Dermis microvascular lymphatic vessel endothelial cell (primary cell): ENCODE data around the gene MICAL3. TPM values are rescaled to one million over a fixed set of nuclear protein-coding genes. Genes with fewer than 3 reads are reported as not detected.
"Not testable (repeated sequence)": the region's sequence is repeated elsewhere in the genome, so short reads cannot be mapped to it uniquely, and the experiment has no call there.

Experiments used
- DNase-seq, 2 donors: peaks; one replicate each; pipeline versions ENCODE4 v3.0.0 to v3.0.0-alpha.2; 2010; ENCODE audit warnings: low read depth in 2 of 2
- total RNA-seq: library from RNA; depleted of rRNA; stranded (reverse); fragments of >200 nt; gene quantifications from 2 replicates; pipeline ENCODE4 v1.2.1, GENCODE V29; 2014

Gene MICAL3
- total RNA-seq, 1 donor from 2014 or later = 14.8 TPM

DNA sequence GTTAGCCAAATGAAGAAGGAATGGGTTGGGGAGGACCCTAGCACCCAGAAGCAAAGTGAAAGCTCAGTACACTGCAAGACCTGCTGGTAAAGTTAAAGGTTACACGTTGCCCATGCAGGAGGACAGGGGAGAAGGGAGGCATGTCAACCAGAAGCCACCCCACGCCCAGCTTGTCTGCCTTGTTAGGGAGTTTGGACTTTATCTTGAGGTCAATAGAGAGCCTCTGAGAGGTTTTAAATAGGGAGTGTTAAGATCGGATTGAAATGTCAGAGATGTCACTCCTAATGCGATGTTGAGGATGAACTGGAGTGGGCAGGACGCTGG lies 34.7 kb upstream of the MICAL3 start:
- DNase-seq = no peak

DNA sequence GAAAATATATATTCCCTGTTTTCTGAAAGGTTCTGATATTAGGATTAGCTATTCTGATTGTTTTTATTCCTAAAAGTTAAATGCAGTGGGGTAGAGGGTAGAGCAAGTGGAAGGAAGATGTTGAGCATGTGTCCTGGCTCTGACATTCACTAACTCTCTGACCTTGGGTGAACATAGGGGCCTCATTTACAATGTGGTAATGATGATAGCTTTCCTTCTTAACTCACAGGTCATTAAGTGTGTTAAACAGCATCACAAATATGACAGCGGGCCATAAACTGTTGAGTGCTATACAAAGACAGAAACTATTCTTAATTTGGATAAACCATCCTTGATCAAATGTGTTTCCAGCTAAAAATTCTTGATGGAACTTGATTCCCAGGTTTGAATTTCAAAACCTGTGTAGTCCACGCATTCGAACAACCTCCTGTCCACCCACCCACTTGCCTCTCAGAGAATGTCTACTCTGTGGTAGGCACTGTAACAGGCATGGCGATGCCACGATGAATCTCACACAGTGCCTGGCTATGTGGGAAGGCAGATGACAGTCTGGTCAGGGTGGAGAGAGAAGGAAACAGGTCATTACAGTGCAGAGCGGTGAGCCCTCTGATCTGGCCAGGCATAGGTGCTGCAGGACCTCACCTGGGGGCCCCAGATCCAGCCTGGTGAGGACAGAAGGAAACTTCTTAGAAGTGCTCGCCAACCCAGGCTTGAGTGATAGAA lies 34.2 kb upstream of the MICAL3 start:
- no peak for DNase-seq

DNA sequence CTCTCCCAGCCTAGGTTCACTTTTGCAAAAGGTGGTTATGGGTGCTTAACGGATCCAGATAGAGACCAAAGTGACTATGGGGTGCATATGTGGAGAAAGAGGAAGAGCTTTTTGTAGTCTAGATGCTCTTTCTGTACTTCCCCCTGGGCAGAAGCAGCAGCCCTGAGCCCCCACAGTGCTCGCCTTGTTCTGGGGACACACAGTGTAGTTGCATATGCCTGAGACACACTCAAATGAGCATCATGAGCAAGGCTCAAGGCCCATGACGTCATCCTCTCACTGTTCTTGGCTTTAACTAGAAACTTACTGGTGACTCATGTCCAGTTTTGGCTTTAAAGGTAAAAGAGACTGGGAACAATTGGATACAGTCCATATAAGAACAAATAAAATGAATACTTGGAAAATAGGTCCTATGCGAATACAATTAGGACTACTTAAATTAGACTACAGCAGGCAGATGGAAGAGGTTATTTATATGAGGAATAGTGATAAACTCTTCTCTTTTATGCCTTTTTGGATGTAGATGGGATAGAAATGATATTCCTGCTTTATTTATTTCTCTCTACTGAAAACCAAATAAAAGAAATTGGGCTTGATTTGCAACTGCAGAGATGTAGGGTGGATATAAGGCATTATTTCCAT lies 33.3 kb upstream of the MICAL3 start:
- peak; percentile 16 to 92 for DNase-seq

DNA sequence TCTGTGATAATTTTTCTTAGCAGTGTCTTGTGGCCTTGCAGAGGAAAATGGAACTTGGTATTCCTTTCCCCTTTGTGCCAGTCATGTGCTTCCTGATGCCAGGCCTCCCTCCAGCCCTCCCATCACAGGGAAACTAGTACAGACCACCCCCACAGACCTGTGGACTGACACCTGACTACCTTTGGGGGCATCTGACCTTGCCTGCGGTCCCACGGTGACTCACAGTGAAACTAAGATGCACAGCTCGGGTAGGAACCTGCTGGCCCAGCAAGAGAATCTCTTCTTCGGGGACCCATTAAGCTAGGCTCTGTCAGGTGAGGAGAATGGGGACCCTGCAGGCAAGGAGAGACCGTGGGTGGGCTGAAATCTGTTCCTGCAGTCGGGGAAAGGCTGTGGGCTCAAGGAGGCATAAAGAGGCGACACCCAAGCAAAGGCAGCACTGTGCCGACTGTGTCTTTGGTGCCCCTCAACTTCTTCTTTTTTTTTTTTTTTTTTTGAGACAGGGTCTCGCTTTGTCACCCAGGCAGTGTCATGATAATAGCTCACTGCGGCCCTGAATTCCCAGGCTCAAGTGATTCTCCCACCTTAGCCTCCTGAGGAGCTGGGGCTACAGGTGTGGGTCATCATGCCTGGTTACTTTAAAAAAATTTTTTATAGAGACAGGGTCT lies 32.6 kb upstream of the MICAL3 start:
- no peak for DNase-seq

DNA sequence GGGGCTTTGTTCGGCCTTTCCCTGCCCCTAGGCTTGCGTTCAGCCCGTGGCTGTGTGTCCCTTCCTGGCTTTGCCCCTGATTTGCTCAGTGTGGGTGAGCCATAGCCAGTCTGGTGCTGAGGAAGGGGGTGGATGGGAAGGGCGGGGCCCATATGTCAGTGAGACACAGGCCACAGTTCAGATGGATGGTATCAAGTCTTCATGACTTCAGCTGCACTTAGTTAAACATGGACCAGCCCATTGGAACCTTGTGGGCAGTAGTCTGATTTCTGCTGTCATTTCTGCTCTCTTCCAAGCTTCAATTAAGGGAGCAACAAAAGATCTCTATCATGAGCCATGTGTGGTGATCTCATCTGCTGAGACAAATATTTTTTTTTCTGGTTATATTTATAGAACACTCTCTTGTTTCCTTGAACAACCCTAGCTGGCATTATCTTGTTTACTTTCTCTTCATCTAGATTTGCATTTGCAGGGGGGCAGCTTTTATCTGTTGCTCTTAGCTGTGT lies 31.9 kb upstream of the MICAL3 start:
- DNase-seq = peak in 1 of 2 donors; percentile 50

DNA sequence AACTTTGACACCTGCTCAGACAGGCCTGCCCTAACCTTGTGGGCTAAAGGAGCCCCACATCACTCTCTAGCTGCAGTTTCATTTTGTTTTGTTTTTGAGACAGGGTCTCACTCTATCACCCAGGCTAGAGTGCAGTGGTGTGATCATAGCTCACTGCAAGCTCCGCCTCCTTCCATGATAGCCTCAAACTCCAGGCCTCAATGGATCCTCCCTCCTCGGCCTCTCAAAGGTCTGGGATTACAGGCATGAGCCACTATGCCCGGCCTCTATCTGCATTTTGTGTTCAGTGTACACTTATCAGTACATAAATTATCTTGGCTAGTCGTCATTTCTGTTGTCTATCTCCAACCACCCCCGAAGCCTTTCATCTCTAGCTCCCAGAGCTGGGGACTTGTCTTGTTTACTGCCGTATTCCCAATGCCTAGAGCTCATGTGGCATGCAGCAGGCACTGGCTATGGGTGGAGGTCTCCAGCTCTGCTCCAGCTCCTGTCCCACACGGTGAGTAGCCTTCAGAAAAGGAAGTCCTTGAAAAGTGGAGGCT lies 31.3 kb upstream of the MICAL3 start:
- no peak for DNase-seq

DNA sequence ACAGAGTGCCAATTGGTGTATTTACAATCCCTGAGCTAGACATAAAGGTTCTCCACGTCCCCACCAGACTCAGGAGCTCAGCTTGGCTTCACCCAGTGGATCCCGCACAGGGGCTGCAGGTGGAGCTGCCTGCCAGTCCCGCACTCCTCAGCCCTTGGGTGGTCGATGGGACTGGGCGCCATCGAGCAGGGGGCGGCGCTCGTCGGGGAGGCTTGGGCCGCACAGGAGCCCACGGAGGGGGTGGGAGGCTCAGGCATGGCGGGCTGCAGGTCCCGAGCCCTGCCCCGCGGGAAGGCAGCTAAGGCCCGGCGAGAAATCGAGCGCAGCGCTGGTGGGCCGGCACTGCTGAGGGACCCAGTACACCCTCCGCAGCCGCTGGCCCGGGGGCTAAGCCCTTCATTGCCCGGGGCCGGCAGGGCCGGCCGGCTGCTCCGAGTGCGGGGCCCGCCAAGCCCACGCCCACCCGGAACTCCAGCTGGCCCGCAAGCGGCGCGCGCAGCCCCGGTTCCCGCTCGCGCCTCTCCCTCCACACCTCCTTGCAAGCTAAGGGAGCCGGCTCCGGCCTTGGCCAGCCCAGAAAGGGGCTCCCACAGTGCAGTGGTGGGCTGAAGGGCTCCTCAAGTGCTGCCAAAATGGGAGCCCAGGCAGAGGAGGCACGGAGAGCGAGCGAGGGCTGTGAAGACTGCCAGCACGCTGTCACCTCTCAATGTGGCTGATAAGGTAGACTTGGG lies 29.0 kb upstream of the MICAL3 start:
- not testable (repeated sequence) for DNase-seq

DNA sequence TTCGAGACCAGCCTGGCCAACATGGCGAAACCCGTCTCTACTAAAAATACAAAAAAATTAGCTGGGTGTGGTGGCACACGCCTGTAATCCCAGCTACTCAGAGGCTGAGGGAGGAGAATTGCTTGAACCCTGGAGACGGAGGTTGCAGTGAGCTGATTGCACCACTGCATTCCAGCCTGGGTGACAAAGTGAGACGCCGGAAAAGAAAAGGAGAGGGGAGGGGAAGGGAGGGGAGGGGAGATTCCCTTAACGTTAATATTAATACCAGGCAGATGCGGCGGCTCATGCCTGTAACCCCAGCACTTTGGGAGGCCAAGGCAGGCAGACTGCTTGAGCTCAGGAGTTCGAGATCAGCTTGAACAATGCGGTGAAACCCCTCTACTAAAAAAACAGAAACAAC lies 26.8 kb upstream of the MICAL3 start:
- DNase-seq = not testable (repeated sequence)

DNA sequence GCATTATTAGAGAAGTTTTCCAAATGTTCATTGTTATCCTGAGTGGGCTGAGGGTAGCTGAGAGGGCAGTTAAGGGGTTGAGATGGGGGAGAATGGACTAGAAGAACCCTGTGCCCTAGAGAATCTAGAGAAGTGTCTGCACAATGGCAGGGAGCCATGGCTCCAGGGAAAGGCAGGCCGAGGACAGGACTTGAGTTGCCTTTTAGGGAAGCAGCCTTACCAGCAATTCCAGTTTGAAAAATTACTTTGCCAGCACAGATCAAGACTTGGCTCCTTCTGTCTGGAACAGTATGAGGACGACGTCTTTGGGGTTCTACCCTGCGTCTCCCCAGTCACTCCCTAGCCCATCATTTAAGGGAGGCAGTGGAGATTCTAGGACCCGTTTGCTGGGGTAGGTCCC lies 25.7 kb upstream of the MICAL3 start:
- no peak for DNase-seq

DNA sequence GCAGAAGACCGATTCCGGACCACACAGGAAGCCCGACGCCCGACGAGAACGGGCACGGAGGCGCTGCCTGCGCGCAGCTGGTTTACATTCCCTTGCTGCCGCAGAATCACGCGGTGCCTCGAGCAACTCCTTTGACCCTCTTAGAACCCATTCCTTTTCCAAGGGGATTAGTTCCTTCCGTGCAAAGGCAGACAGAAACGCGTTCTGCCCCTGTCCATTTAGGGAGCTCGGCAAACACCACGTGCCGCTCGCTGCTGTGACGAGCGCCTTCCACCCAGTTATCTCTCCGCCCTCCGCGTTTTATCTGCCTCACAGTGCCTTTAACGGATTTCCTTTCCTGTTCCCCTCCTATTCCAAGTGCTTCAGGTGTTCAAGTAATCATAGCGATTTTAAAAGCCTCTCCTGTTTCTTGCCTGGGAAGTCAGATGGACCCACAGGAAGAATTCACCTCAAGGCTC lies 24.1 kb upstream of the MICAL3 start:
- no peak for DNase-seq

DNA sequence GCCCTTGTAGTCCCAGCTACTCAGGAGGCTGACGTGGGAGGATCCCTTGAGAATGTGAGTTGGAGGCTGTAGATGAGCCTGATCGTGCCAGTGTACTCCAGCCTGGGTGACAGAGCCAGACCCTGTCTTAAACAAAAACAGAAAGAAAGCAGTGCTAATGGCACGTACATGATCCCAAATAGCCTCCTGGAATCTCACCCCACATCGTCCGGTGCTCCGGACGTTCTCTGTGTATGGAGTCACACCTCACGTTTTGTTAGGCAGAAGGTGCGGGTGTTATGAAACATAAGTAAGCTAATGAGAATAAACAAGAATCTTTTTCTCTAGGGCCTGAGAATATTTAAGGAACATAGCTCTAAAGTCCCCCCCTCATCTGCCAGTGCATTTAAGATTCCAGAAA lies 23.7 kb upstream of the MICAL3 start:
- no peak for DNase-seq

DNA sequence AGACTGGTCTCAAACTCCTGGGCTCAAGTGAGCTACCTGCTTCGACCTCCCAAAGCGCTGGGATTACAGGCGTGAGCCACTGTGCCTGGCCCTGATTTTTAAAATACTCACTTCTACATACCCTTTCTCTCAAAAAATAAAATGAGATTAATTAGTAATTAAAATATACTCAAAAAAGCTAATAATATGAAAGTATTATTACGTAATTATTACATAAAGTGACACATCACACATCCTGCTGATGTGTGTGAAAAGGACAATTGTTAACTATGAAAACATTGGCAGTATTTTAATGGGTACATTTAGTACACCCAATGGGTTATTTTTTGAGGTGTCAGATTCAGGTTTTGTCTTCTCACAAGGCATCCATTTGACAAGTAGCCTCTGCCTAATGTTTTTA lies 21.4 kb upstream of the MICAL3 start:
- no peak for DNase-seq

DNA sequence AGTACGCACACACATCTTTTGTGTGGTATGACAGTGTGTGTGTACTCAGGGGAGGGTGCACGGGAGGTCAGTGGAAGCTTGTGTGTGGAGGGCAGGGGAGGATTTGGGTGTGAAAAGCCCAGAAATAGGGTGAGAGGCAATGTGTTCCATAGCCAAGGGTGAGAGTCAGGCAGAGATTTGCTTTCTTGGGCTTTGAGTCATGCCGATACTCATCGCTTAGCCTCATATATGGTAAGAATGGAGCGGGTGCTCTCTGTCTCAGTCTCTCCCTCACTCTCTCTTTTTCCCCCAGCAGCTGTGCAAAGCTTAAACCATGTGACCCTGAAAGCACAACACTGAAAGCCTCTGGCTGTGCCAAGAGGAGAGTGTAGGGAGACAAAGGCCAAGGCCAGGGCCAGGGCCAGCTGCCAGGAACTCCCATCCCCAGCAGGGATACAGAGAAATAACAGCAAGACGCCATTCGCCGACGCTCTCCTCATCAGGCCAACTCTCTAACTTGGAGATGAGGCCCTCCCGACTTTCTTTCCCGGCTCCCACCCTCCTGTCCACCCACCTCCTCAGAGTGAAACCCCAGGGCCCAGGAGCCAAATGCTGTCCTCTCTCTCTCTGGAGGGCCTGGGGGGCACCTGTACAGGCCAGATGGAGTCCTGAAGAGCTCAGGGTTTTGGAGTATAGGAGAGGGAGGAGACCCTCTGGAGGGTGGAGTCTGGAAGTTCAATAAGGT lies 20.3 kb upstream of the MICAL3 start:
- peak in 1 of 2 donors; percentile 25 for DNase-seq

DNA sequence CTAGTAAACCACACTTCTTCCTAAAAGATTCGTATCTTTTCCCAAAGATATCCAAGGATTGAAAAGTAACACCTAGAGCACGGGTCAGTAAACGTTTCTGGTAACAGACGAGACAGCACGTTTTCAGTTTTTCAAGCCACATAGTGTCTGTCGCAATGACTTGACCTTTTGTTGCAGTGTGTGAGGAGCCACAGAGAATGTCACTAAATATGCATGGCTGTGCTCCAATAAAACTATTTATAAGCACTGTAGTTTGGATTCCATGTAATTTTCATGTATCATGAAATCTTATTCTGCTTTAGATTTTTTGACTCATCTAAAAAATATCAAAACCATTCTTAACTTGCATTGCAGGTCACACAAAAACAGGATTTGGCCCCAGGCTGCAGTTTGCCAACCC lies 18.3 kb upstream of the MICAL3 start:
- no peak for DNase-seq

DNA sequence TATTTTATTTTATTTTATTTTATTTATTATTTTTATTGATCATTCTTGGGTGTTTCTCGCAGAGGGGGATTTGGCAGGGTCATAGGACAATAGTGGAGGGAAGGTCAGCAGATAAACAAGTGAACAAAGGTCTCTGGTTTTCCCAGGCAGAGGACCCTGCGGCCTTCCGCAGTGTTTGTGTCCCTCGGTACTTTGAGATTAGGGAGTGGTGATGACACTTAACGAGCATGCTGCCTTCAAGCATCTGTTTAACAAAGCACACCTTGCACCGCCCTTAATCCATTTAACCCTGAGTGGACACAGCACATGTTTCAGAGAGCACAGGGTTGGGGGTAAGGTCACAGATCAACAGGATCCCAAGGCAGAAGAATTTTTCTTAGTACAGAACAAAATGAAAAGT lies 16.5 kb upstream of the MICAL3 start:
- DNase-seq = not testable (repeated sequence)

DNA sequence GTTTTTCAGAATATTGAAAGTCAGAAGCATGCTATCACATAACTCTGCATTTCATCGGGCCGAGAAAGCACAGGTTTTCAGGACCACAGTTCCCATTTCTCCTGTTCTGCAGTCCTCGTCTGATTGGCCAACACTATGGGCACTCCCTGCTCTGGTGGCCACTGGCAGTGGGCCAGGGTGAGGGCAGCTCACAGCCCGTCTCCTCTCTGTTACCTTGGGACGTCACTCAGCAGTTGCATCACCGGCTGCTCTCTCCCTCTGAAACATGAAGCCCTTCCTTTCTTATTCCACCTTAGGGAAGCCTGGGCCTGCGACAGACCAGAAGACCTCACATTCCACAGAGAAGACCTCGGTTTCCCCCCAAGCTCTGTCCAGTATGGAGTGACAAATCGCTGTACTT lies 11.4 kb upstream of the MICAL3 start:
- DNase-seq = no peak

DNA sequence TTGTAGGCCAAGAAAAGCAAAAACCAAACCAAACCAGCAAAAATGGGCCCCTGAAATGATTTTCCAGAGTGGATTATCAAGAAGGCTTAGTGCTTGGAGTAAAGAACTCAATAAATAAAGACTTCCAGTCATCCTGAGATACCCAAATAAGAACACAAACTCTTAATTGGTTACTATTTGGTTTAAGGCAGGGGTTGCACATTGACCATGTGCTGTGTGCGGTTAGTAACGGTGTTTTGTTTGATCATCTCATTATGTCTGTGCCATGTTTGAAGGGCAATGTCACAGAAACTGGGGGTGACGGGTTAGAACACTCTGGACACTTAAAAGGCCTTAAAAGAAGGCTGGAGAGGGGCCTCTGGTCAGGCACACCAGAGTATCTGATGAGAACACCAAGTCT lies 9.7 kb upstream of the MICAL3 start:
- DNase-seq = no peak

DNA sequence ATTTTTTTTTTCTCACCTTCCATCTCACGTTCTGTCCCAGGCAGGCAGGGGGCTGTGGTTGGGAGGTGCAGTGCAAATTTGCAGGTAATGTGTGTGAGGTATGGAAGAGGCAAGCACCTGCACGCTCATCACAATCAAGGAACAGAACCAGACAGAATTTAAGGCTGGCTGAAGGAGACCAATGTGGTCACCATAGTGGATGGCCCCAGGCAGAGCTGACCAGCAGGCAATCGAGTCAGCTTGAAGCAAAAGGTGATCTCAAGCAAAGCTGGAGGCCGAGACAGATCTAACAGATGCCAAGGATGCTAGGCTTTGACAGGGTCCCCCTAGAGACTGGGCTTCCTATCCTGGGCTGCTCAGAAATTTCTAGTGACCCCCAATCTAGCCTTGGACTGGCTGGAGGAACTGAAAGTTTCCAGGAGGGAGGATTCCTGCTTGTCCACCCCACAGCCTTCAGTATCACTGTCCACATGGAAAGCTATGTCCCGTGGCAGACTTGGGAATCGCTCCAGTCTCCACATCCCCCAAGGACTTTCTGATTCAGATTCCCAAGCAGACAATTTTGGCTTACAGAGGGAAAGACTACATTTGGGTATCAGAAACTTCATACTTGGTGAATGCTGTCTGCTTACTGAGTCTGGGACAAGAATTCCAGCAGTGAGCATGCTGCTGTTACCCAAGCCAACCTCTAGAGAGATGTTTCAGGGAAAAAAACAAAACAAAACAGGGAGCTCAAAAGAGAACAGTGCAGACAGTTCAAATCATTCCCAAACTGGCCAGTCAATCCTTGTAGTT lies 9.0 kb upstream of the MICAL3 start:
- no peak for DNase-seq

DNA sequence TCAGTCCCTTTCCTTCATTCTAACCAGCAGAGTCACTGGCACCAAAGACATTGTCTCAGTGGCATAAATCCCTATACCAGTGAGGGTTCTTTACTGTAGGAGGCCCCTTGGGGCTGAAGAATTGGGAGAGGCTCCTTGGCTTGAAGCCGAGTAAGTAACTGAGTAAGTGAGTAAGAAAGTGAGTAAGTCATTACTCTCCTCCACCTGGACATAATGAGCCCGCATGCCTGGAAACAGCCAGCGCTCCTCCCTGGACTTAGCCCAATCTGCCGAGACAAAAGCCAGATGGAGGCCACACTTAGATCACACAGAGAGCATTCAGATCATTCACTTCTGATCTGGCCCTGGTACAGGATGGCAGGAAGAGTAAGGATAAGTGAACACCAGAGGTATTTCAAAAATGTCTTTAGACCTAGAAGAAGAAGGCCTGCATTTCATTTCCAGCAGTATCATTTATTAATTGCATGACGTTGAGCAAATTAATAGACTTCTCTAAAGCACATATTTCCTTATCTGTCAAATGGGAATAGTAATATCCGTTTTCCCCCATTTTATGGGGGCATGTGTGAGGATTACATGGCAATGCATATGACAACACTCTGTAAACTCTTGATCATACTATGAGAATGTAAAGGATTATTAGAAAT lies 8.2 kb upstream of the MICAL3 start:
- no peak for DNase-seq
